Stimulated activated effector memory CD8-positive, alpha-beta T cell treated with anti-CD3 and anti-CD28 coated beads, Interleukin-12 subunit alpha, Interleukin-12 subunit beta, amount 100 ng/mL, for 72 hours (primary cell): ENCODE results near the gene MAP1LC3A.

ENCODE experiments used
- ATAC-seq: fragments of 150-1000 bp; cut with Tn5 transposase; 2 replicates; pipeline ENCODE4 v1.10.0; 2021
- DNase-seq, 2 donors: peaks; one replicate each; pipeline ENCODE4 v3.0.0; 2021 to 2022; ENCODE audit warnings: low spot score in 2 of 2
- H3K27ac Mint-ChIP-seq: one replicate; pipeline ENCODE4 v1.8.0; 2022; ENCODE audit warnings: mild to moderate bottlenecking, mixed read lengths
- H3K36me3 Mint-ChIP-seq: one replicate; pipeline ENCODE4 v1.8.0; 2022; ENCODE audit warnings: mild to moderate bottlenecking, mixed read lengths
- H3K4me1 Mint-ChIP-seq: one replicate; pipeline ENCODE4 v1.8.0; 2022; ENCODE audit warnings: mixed read lengths
- H3K4me3 Mint-ChIP-seq: one replicate; pipeline ENCODE4 v1.8.0; 2022; ENCODE audit warnings: mild to moderate bottlenecking, mixed read lengths
- H3K9me3 Mint-ChIP-seq: one replicate; pipeline ENCODE4 v1.8.0; 2022; ENCODE audit warnings: mixed read lengths

Gene MAP1LC3A

DNA sequence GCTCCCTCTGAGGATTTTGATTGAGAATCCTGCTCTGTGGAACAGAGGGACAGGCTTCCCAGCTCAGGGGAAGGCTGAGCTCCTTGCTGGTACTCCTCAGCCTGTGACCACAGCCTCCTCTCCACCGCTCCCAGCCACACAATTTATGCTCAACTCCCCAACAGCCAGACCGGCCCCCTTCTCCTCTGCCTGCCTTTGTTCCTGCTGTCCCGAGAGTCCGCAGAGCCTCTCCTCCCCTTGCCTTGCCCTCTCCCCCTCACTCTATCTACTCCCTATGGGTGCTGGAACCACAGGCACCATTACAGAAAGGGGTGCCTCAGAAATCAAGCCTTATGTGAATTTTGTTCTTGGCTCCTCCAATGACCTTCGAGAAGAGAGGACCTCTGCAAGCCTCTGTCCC is 15.9 kb downstream of the MAP1LC3A start:
- ATAC-seq: no peak
- H3K9me3 Mint-ChIP-seq: no peaks in the 10 kb centered on the region
- peak overlapping the region; percentile 74 for H3K27ac Mint-ChIP-seq

GRCh38 chr20:34574861-34575260 is 16.3 kb downstream of the MAP1LC3A start:
- ATAC-seq (no peak), DNase-seq (no peak)
- Mint-ChIP-seq H3K36me3 (peaks cover 29% of the 10 kb centered on the region), H3K27ac (peak overlapping the region; percentile 74), H3K4me1 (peaks cover 9% of the 10 kb centered on the region), H3K4me3 (no peak overlapping the region), H3K9me3 (no peaks in the 10 kb centered on the region)

More for the DNA sequence above, 15.9 kb downstream of the MAP1LC3A start:
- H3K36me3 Mint-ChIP-seq: peaks cover 29% of the 10 kb centered on the region
- no peak for DNase-seq
- no peak overlapping the region for H3K4me3 Mint-ChIP-seq
- peaks cover 7% of the 10 kb centered on the region for H3K4me1 Mint-ChIP-seq

DNA sequence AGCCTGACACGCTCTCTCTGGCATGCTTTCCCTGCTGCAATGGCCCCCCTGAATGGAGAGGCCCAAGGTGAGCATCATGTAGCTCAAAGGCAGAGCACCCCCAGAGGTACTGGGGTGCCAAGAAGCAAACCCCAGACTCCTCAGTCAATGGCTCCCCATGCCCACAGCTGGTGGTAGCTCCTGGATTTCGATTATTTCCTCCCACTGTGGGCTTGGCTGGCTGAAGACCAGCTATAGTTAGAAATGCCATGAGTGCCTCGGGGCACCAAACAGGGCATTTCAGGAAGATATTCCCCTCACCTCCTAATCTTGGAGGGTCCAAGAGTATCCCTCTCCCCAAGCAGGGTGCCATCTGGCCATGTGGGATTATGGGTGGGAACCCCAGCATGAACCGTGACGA is 16.8 kb downstream of the MAP1LC3A start:
- H3K27ac Mint-ChIP-seq: peak overlapping the region; percentile 74
- ATAC-seq: no peak
- no peaks in the 10 kb centered on the region for H3K9me3 Mint-ChIP-seq
- peaks cover 13% of the 10 kb centered on the region for H3K4me1 Mint-ChIP-seq
- no peak overlapping the region for H3K4me3 Mint-ChIP-seq
- H3K36me3 Mint-ChIP-seq: peaks cover 29% of the 10 kb centered on the region
- DNase-seq: no peak

DNA sequence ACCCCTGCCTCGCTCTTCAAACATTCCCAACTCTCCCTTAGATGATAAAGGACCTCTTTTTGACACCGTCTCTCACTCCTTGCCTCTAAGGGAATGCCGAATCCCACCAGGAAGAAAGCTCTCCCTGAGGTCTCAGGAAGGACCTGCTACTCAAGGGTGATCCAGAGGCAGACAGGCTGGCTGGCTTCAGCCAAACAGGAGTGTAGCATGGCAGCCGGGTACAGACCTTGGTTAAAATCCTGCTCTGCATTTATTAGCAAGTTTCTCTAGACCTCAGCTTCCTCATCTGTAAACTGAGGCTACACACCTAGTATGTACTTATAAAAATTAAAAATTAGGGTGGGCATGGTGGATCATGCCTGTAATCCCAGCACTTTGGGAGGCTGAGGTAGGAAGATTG is 17.2 kb downstream of the MAP1LC3A start:
- Mint-ChIP-seq H3K36me3 (peaks cover 25% of the 10 kb centered on the region), H3K9me3 (no peaks in the 10 kb centered on the region), H3K4me1 (peaks cover 17% of the 10 kb centered on the region), H3K27ac (no peak overlapping the region), H3K4me3 (no peak overlapping the region)
- ATAC-seq (no peak), DNase-seq (no peak)

- Mint-ChIP-seq H3K4me1 (peaks cover 24% of the 10 kb centered on the region), H3K4me3 (no peak overlapping the region), H3K27ac (no peak overlapping the region), H3K36me3 (peaks cover 20% of the 10 kb centered on the region), H3K9me3 (no peaks in the 10 kb centered on the region)
- DNase-seq (no peak), ATAC-seq (no peak)
Observed at GRCh38 chr20:34577061-34577460, 18.5 kb downstream of the MAP1LC3A start.

- H3K9me3 Mint-ChIP-seq: no peaks in the 10 kb centered on the region
- H3K36me3 Mint-ChIP-seq: peaks cover 17% of the 10 kb centered on the region
- DNase-seq (no peak), ATAC-seq (no peak)
- H3K4me3 Mint-ChIP-seq: no peak overlapping the region
- H3K4me1 Mint-ChIP-seq: peaks cover 24% of the 10 kb centered on the region
- H3K27ac Mint-ChIP-seq: no peak overlapping the region
Observed at GRCh38 chr20:34578025-34578424, 19.5 kb downstream of the MAP1LC3A start.

GRCh38 chr20:34578521-34578920 is 20.0 kb downstream of the MAP1LC3A start:
- H3K9me3 Mint-ChIP-seq: no peaks in the 10 kb centered on the region
- ATAC-seq (no peak), DNase-seq (no peak)
- no peak overlapping the region for H3K4me3 Mint-ChIP-seq
- no peak overlapping the region for H3K27ac Mint-ChIP-seq
- peaks cover 12% of the 10 kb centered on the region for H3K36me3 Mint-ChIP-seq
- peaks cover 24% of the 10 kb centered on the region for H3K4me1 Mint-ChIP-seq

GRCh38 chr20:34579191-34579978 is 20.9 kb downstream of the MAP1LC3A start:
- peaks cover 11% of the 10 kb centered on the region for H3K36me3 Mint-ChIP-seq

GRCh38 chr20:34579979-34580940 is 21.7 kb downstream of the MAP1LC3A start:
- peak overlapping the region; percentile 94 for H3K27ac Mint-ChIP-seq
- peaks cover 15% of the 10 kb centered on the region for H3K36me3 Mint-ChIP-seq
- H3K9me3 Mint-ChIP-seq: no peaks in the 10 kb centered on the region
- no peak for DNase-seq
- peaks cover 24% of the 10 kb centered on the region for H3K4me1 Mint-ChIP-seq
- H3K4me3 Mint-ChIP-seq: no peak overlapping the region
- ATAC-seq: peak; percentile 68

More at GRCh38 chr20:34579191-34579978, 20.9 kb downstream of the MAP1LC3A start:
- ATAC-seq: no peak
- Mint-ChIP-seq H3K4me3 (no peak overlapping the region), H3K9me3 (no peaks in the 10 kb centered on the region), H3K4me1 (peaks cover 24% of the 10 kb centered on the region), H3K27ac (peak overlapping the region; percentile 94)
- no peak for DNase-seq

GRCh38 chr20:34581341-34582184 is 23.0 kb downstream of the MAP1LC3A start:
- Mint-ChIP-seq H3K9me3 (no peaks in the 10 kb centered on the region), H3K27ac (peak overlapping the region; percentile 94), H3K36me3 (peaks cover 15% of the 10 kb centered on the region), H3K4me3 (peak overlapping the region; percentile 33), H3K4me1 (peaks cover 24% of the 10 kb centered on the region)
- peak; percentile 93 for ATAC-seq
- DNase-seq: peak in 1 of 2 donors; percentile 65

- ATAC-seq (no peak), DNase-seq (no peak)
- Mint-ChIP-seq H3K36me3 (peaks cover 18% of the 10 kb centered on the region), H3K27ac (peak overlapping the region; percentile 94), H3K4me3 (no peak overlapping the region), H3K4me1 (peaks cover 24% of the 10 kb centered on the region), H3K9me3 (no peaks in the 10 kb centered on the region)
Observed at GRCh38 chr20:34582221-34582620, 23.7 kb downstream of the MAP1LC3A start.

GRCh38 chr20:34582911-34583310 is 24.4 kb downstream of the MAP1LC3A start:
- H3K36me3 Mint-ChIP-seq: peaks cover 25% of the 10 kb centered on the region
- no peak overlapping the region for H3K4me3 Mint-ChIP-seq
- ATAC-seq: no peak
- H3K27ac Mint-ChIP-seq: peak overlapping the region; percentile 94
- DNase-seq: no peak
- no peaks in the 10 kb centered on the region for H3K9me3 Mint-ChIP-seq
- H3K4me1 Mint-ChIP-seq: peaks cover 24% of the 10 kb centered on the region

DNA sequence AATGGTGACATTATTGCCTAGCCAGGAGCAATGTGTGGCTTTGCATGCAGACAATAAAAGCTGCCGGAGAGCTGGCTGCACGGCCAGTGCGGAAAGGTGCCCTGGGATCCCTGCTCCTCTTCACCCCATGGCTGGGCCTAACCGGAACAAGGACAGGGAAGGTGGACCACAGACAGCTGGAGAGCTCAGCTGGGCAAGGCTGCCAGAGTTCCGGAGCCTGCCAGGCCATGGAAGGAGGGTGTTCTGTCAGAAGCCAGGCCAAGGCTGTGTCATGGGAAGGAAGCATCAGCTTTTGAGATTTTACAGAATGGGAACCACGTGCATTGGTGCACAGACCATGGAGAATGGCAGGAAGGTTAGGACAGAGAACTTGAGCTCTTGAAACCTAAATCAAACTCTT is 25.0 kb downstream of the MAP1LC3A start:
- Mint-ChIP-seq H3K4me3 (no peak overlapping the region), H3K36me3 (peaks cover 28% of the 10 kb centered on the region), H3K9me3 (no peaks in the 10 kb centered on the region), H3K4me1 (peaks cover 24% of the 10 kb centered on the region), H3K27ac (peak overlapping the region; percentile 65)
- DNase-seq (no peak), ATAC-seq (no peak)

- Mint-ChIP-seq H3K27ac (no peak overlapping the region), H3K4me3 (no peak overlapping the region), H3K36me3 (peaks cover 29% of the 10 kb centered on the region), H3K9me3 (no peaks in the 10 kb centered on the region), H3K4me1 (peaks cover 20% of the 10 kb centered on the region)
- ATAC-seq: no peak
- no peak for DNase-seq
Observed at GRCh38 chr20:34585019-34585418, 26.5 kb downstream of the MAP1LC3A start.
